GM12878 (cell line): Measurements from ENCODE around the gene SORCS2. TPM values are rescaled to one million over a fixed set of nuclear protein-coding genes. Genes with fewer than 3 reads are reported as not detected.

Source experiments
- ATAC-seq: fragments of 200-7000 bp; cut with Tn5 transposase; 3 replicates; pipeline ENCODE4 v1.9.1; 2020; ENCODE audit warnings: mild to moderate bottlenecking, moderate library complexity
- BruUV-seq: library from RNA; stranded (reverse); fragments of 400-500 nt; replicated peaks from 2 replicates; lab custom pipeline; 2021; lab: Mats Ljungman, UMichigan
- CTCF ChIA-PET: fragments of 300-600 bp; sonication (Branson Sonifier 250); formaldehyde crosslinking; extraction: SDS; loops from one replicate; lab custom pipeline; 2021; ENCODE audit warnings: inconsistent platforms; lab: Yijun Ruan, JAX
- POLR2A ChIA-PET: fragments of 350-600 bp; formaldehyde crosslinking; extraction: SDS; loops from one replicate; lab custom pipeline; 2021; ENCODE audit warnings: inconsistent platforms; lab: Charles Lee
- RAD21 ChIA-PET: fragments of 300-600 bp; sonication (Branson Sonifier 250); formaldehyde crosslinking; loops from one replicate; lab custom pipeline; 2023; ENCODE audit warnings: antibody characterized with exemption; ENCODE audit not compliant: unreplicated experiment; lab: Charles Lee
- SMC1A ChIA-PET: fragments of 300-600 bp; sonication (Branson Sonifier 250); formaldehyde crosslinking; loops from one replicate; lab custom pipeline; 2023; ENCODE audit not compliant: unreplicated experiment, uncharacterized antibody; lab: Charles Lee
- DNase-seq: peaks from one replicate; pipeline ENCODE4 v3.0.0-alpha.2; 2011; ENCODE audit warnings: low read depth, low spot score
- FAIRE-seq: peaks from 3 replicates; lab custom pipeline; 2011; peaks lifted over from hg19 to GRCh38; lab: Jason Lieb, UNC
- H2AFZ ChIP-seq: 2 replicates; pipeline ENCODE4 v1.6.0; 2011; ENCODE audit warnings: low read depth, low read length, control low read depth; ENCODE audit not compliant: control insufficient read depth
- H3K27ac ChIP-seq: 2 replicates; pipeline ENCODE4 v1.5.1; 2011; ENCODE audit warnings: control low read depth; ENCODE audit not compliant: control insufficient read depth, insufficient read depth
- H3K27me3 ChIP-seq, 2 experiments: replicated peaks in 1 of 2; 2 replicates each; pipeline versions ENCODE4 v1.6.0 to v1.6.1; 2011; ENCODE audit warnings: low read length in 1 of 2; ENCODE audit not compliant: control insufficient read depth in 2 of 2, insufficient read depth in 2 of 2
- H3K36me3 ChIP-seq, 2 experiments: 2 replicates each; pipeline ENCODE4 v1.5.1; 2011; ENCODE audit warnings: low read length in 1 of 2; ENCODE audit not compliant: control insufficient read depth in 2 of 2, insufficient read depth in 2 of 2
- H3K4me1 ChIP-seq: 2 replicates; pipeline ENCODE4 v1.6.1; 2011; ENCODE audit warnings: mild to moderate bottlenecking, low read length, moderate library complexity, mixed read lengths; ENCODE audit not compliant: control insufficient read depth, insufficient read depth
- H3K4me2 ChIP-seq: 2 replicates; pipeline ENCODE4 v1.6.0; 2011; ENCODE audit warnings: control low read depth; ENCODE audit not compliant: control insufficient read depth, insufficient read depth
- H3K4me3 ChIP-seq: fragments of 200-600 bp; sonication (generic); 2 replicates; pipeline ENCODE4 v1.5.1; 2016
- H3K79me2 ChIP-seq: 2 replicates; pipeline ENCODE4 v1.6.0; 2011; ENCODE audit warnings: low read length; ENCODE audit not compliant: control insufficient read depth, insufficient read depth
- H3K9ac ChIP-seq: 2 replicates; pipeline ENCODE4 v1.8.0; 2011; ENCODE audit warnings: low read length, control low read depth, mixed read lengths; ENCODE audit not compliant: control insufficient read depth, insufficient read depth
- H3K9me3 ChIP-seq: replicated peaks from 3 replicates; pipeline ENCODE4 v1.5.1; 2011; ENCODE audit warnings: mild to moderate bottlenecking, low read length; ENCODE audit not compliant: control insufficient read depth, insufficient read depth
- H4K20me1 ChIP-seq: 2 replicates; pipeline ENCODE4 v1.6.0; 2011; ENCODE audit not compliant: control insufficient read depth, insufficient read depth
- BCL3 ChIP-seq: IDR thresholded peaks from 2 replicates; pipeline ENCODE4 v1.6.1; 2011; ENCODE audit warnings: borderline replicate concordance, low read depth, mild to moderate bottlenecking, moderate library complexity, low read length; ENCODE audit not compliant: insufficient read depth, poor library complexity, severe bottlenecking
- FOXK2 ChIP-seq: fragments of 450-650 bp; IDR thresholded peaks from 2 replicates; pipeline ENCODE4 v1.6.1; 2017; ENCODE audit warnings: mild to moderate bottlenecking, moderate library complexity
- HDAC6 ChIP-seq: fragments of 200-600 bp; sonication (generic); IDR thresholded peaks from one replicate; pipeline ENCODE4 v1.8.0; 2017; ENCODE audit warnings: antibody characterized with exemption; ENCODE audit not compliant: unreplicated experiment
- MAX ChIP-seq: IDR thresholded peaks from 2 replicates; pipeline ENCODE4 v1.6.1; 2012; ENCODE audit warnings: low read depth, low read length, improper control_type of control experiment
- POLR2AphosphoS2 ChIP-seq: IDR thresholded peaks from 2 replicates; pipeline ENCODE4 v1.6.1; 2011; ENCODE audit warnings: low read depth, mild to moderate bottlenecking, low read length, improper control_type of control experiment, moderate library complexity
- POLR2AphosphoS5 ChIP-seq: IDR thresholded peaks from 2 replicates; pipeline ENCODE4 v1.6.1; 2011; ENCODE audit warnings: mild to moderate bottlenecking, low read length, inconsistent platforms
- RUNX3 ChIP-seq: IDR thresholded peaks from 2 replicates; pipeline ENCODE4 v1.6.1; 2012; ENCODE audit warnings: low read length, inconsistent platforms
- SP1 ChIP-seq: IDR thresholded peaks from one replicate; pipeline ENCODE4 v1.6.1; 2011; ENCODE audit warnings: low read depth, low read length
- SREBF2 ChIP-seq: IDR thresholded peaks from 2 replicates; pipeline ENCODE4 v1.6.1; 2012; ENCODE audit warnings: mild to moderate bottlenecking, low read length
- STAT1 ChIP-seq: fragments of 450-650 bp; conservative IDR thresholded peaks from 2 replicates; pipeline ENCODE4 v1.6.1; 2014; ENCODE audit warnings: antibody characterized with exemption, mild to moderate bottlenecking
- WGBS: methylation state at CpG from one replicate; pipeline ENCODE4 v1.1.6; 2016; ENCODE audit warnings: low lambda C conversion rate; ENCODE audit not compliant: insufficient replicate concordance, insufficient coverage; ENCODE audit errors: missing lambda C conversion rate; 5-methylcytosine and 5-hydroxymethylcytosine counted together
- in situ Hi-C: fragments of 300-500 bp; cut with MboI; formaldehyde crosslinking; loops from 9 replicates; pipeline ENCODE4 v1.14.3; 2018; ENCODE audit warnings: mixed read lengths
- intact Hi-C: fragments of 100-400 bp; cut with micrococcal nuclease; formaldehyde crosslinking; loops from one replicate; pipeline ENCODE4 v1.14.2; 2022; ENCODE audit not compliant: unreplicated experiment
- polyA plus RNA-seq, 11 experiments: library from polyadenylated mRNA; depleted of rRNA in 4 of 11; unstranded in 6 of 11; stranded (reverse) in 5 of 11; fragments of >200 nt; fragmentation: Nextera tagmentation in 4 of 11; fragmentation: Illumina TruSeq in 1 of 11; extraction: Ambion mirVana in 4 of 11; extraction: Trizol in 1 of 11; gene quantifications; 1 replicate in 1 of 11; 2 replicates in 10 of 11; pipeline versions ENCODE4 v1.2.1 to v1.2.3, GENCODE V29; 2011 to 2016; ENCODE audit warnings: inconsistent platforms in 2 of 11, missing spikeins in 2 of 11, low read depth in 1 of 11
- total RNA-seq, 4 experiments: library from RNA; depleted of rRNA in 3 of 4; stranded (reverse); fragments of >200 nt in 3 of 4; fragmentation: Illumina TruSeq in 1 of 4; extraction: Trizol in 1 of 4; gene quantifications; 2 replicates each; pipeline versions ENCODE4 v1.2.1 to v1.2.3, GENCODE V29; 2013 to 2021

The SORCS2 gene
- total and polyA plus RNA-seq, 10 of the 15 experiments (the other 5 are each of a cell fraction or from before 2014, with no cell fraction given): 0.01 to 0.15 (median 0.05) TPM; not detected in 5

GRCh38 chr4:7767966-7768365, 575.6 kb downstream of the SORCS2 start:
- no peaks in the 10 kb centered on the region for H3K9me3 ChIP-seq
- RAD21 ChIA-PET: no interaction called here
- BruUV-seq: no TSS peak
- CTCF ChIA-PET: interaction anchor here (1.1 to 2.2 kb wide), 3 partner anchors 32 to 42 kb away, joined by 3 to 6 read pairs (median 5); no protein-coding TSS in a partner anchor
- H3K4me1 ChIP-seq: peaks cover 23% of the 10 kb centered on the region
- SMC1A ChIA-PET: no interaction called here
- no peak overlapping the region for H3K4me3 ChIP-seq
- H2AFZ ChIP-seq: no peak overlapping the region
- H3K27ac ChIP-seq: no peak overlapping the region
- peaks cover 0 to 3% of the 10 kb centered on the region in 2 experiments; a peak in 2 of 4 replicates for H3K27me3 ChIP-seq
- in situ Hi-C loops: loop anchor here (5.0 kb wide), 1 partner anchor 34 kb away; no protein-coding TSS in a partner anchor
- POLR2A ChIA-PET: no interaction called here
- FAIRE-seq (no peak), ATAC-seq (no peak), DNase-seq (no peak)
- H4K20me1 ChIP-seq: no peaks in the 10 kb centered on the region
- H3K4me2 ChIP-seq: no peak overlapping the region
- WGBS: 76% methylated on average over 13 of the region's 13 CpGs
- no peak overlapping the region for H3K9ac ChIP-seq
- no peaks in the 10 kb centered on the region for H3K79me2 ChIP-seq
- intact Hi-C loops: no loop called here
- no peaks in the 10 kb centered on the region for H3K36me3 ChIP-seq
- TF ChIP-seq RUNX3 (no peak), SREBF2 (no peak), FOXK2 (no peak), BCL3 (no peak), POLR2AphosphoS5 (no peak), MAX (no peak), HDAC6 (no peak), POLR2AphosphoS2 (no peak), SP1 (no peak), STAT1 (no peak)
- TF ChIP-seq, all 136 proteins: peak for 0
